A172 (cell line): ENCODE data around the gene INTS2. TPM values are rescaled to one million over a fixed set of nuclear protein-coding genes. Genes with fewer than 3 reads are reported as not detected.
"Not testable (repeated sequence)": the region's sequence is repeated elsewhere in the genome, so short reads cannot be mapped to it uniquely, and the experiment has no call there.

ENCODE experiments used
- DNase-seq: peaks from one replicate; pipeline ENCODE4 v3.0.0-alpha.2; 2015; ENCODE audit warnings: low spot score
- total RNA-seq: library from RNA; depleted of rRNA; stranded (reverse); fragments of >200 nt; shearing (Covaris generic); gene quantifications from 2 replicates; pipeline ENCODE4 v1.2.3, GENCODE V29; 2014

Gene INTS2
- total RNA-seq, 1 experiment from 2014 or later: 16.3 TPM

DNA sequence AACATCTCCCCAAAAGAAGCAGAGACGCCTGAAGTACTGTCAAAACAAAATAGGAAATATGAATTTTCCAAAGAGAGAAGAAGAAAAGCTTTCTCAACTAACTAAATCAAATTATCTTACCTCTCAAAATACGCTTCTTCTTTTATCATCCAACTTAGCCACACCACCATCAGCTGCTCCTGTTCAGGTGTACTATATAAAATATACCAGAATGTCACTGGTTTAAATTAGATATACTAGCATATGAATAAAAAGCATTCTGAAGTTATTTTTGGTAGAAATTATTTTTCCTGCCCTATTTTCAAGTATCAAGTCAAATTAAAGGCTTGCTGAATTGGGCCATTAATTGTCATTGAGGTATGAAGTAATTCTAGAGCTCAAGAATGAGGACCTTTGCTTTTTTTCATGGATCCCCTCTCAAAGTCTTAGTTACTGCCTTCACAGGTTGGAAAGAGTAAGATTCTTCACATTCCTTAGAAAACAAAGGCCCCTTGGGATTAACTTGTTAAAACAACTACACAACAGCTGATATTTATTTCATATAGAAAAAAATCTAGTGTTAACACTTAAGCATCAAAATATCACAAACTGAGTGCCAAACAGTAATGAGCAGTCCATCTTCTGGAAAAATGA is 30.1 kb downstream of the INTS2 start:
- no peak for DNase-seq

DNA sequence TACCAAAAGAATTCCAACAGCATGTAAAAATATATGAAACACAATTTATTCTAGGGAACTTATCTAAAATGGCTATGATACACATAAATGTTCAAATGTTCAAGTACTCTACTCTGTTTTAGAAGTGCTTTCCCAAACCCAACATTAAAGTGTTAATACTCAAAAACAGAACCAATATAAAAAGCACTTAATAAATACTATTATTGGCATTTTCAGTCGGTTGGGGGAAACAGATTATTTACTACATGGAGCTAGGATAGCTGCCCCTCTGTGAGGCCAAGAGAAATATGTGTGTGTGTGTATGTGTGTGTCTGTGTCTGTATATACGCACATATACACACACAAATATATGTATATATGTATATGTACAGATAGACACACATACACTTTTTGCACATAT is 32.4 kb downstream of the INTS2 start:
- no peak for DNase-seq

DNA sequence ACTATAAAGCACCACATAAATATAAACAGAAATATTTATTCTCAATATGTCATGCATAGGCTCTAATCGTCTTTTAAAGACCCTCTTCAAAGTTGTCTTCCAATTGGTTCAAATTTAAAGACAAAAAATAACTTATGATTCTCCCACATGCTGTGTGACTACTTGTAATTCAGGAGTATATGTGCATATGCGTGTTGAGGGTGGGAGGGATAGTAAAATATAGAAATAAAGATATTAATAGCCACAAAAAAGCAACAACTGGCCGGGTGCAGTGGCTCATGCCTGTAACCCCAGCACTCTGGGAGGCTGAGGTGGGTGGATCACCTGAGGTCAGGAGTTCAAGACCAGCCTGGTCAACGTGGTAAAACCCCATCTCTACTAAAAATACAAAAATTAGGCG is 33.5 kb downstream of the INTS2 start:
- not testable (repeated sequence) for DNase-seq

DNA sequence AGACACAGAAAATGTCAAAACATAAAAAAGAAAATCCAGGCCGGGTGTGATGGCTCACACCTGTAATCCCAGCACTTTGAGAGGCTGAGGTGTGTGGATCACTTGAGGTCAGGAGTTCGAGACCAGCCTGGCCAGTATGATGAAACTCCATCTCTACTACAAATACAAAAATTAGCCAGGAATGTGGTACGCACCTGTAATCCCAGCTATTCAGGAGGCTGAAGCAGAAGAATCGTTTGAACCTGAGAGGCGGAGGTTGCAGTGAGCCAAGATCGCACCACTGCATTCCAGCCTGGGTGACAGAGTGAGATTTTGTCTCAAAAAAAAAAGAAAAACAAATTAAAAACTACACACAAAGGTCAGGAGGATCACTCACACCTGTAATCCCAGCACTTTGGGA is 40.0 kb downstream of the INTS2 start:
- not testable (repeated sequence) for DNase-seq

DNA sequence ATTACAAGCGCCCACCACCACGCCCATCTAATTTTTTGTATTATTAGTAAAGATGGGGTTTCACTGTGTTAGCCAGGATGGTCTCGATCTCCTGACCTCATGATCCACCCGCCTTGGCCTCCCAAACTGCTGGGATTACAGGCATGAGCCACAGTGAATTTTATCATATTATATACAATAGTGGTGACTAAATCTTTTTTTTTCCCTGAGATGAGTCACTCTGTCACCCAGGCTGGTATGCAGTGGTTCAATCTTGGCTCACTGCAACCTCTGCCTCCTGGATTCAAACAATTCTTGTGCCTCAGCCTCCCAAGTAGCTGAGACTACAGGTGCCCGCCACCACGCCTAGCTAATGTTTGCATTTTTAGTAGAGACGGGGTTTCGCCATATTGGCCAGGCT is 41.9 kb downstream of the INTS2 start:
- peak; percentile 40 for DNase-seq

DNA sequence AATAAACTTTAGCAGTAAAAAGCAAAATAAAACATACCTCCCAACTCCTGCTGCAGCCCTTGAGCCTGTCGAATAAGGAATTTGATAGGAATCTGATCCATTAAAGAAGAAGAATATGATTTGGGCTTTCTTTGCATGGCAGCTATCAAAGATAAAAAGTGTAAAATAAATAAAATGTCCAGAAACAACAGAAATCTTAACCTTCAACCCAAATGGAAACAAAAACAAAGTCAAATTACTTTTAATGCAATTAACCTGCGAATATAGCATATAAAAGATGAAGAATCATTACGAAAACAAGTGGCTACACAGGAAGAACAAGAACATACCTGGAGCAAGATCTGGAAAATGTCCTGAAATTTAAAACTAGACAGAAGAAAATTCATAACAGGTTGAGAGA is 42.9 kb downstream of the INTS2 start:
- DNase-seq: no peak

DNA sequence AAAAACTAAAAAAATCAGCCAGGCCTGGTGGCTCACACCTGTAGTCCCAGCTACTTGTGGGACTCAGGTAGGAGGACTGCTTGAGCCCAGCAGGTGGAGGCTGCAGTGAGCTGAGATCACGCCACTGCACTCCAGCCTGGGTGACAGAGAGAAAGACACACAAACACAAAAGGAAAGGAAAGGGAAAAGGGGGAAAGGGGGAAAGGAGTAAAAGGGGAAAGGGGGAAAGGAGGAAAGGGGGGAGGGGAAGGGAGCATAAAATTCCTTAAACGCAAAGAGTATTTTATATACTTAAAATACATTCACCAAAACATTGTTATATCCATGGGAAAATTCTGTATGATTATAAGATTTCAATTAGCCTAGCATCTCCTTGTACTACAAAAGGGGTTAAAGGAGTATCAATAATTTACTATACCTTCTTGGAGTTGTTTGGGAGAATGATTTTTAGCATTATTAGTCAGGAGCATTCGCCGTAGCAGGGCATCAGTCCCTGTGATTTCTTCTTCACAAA is 47.1 kb downstream of the INTS2 start:
- DNase-seq: no peak

DNA sequence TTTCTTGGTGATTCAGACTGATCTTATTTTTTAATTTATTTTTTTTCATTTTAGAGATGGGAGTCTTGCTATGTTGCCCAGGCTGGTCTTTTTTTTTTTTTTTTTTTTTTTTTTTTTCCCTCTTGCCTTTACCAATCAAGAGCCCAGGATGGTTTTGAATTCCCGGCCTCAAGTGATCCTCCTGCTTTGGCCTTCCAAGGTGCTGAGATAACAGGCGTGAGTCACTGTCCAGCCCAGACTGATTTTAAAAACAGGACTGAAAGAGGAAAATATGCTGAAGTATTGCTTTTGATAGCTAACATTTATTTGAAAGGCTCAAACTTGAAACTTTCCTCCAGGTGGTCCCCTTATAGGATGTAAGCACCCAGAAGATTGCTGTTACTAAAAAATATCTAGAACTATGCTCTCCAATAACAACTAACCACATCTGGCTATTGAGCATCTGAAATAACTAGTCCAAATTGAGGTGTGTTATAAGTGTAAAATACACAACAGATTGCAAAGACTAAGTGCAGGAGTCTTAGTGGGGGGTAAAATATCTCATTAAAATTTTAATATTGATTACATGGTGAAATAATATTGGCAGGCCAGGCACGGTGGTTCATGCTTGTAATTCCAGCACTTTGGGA is 48.7 kb downstream of the INTS2 start:
- DNase-seq: no peak

DNA sequence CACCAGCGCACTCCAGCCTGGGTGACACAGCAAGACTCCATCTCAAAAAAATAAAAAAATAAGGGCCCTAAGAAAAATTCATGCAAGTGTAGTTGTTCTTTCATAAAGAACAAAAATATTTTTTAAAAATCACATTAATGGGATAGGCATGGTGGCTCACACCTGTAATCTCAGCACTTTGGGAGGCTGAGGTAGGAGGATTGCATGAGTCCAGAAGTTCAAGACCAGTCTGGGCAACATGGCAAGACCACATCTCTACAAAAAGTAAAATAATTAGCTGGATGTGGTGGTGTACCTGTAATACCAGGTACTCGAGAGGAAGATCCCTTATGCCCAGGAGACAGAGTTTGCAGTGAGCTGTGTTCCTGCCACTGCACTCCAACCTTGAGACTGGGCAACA is 49.3 kb downstream of the INTS2 start:
- no peak for DNase-seq

DNA sequence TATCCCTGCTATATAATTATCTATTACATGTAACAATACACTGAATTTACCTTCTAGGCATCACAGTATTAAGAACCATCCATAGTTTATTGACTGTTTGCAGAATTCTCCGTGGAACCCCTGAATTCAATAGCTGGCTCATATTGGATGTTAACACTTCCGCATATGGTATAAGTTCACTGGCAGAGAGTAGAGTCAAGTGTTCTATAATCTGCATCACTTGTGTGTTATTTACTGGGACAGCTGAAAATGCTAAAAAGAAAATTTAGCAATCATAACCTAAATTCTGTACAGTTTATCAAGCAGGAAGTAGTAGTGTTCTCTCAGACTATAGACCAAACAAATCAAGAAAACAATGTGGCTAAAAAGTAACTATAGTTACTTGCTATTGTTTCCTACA is 49.9 kb downstream of the INTS2 start:
- DNase-seq: no peak

DNA sequence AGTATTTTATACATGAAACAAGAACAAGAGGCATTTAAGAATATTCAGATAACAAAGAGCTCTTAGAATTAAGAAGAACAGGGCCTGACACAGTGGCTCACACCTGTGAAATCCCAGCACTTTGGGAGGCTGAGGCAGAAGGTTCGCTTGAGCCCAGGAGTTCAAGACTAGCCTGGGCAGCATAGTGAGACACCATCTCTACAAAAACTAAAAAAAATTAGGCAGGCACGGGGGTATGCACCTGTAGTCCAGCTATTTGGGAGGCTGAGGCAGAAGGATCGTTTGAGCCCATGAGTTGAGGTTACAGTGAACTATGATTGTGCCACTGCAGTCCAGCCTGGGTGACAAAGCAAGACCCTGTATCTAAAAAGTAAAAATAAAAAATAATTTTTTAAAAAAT is 52.0 kb downstream of the INTS2 start:
- no peak for DNase-seq

DNA sequence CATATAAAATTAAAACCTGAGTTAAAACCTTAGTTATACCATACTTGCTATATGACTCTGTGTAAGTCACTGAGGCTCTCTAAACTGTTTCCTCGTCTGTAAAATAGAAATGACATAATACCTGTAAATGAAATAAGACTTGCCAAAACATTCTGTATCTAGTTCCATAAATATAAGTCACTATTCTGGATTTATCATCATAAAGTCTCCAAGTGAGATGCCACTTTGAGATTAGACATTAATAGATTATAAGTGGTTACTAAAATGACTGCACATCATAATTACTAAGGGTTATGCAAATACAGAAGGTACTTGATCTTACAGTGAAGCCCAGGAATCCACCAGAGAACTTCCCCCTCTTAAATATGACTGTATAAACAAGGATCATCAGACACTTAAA is 52.5 kb downstream of the INTS2 start:
- DNase-seq: no peak

DNA sequence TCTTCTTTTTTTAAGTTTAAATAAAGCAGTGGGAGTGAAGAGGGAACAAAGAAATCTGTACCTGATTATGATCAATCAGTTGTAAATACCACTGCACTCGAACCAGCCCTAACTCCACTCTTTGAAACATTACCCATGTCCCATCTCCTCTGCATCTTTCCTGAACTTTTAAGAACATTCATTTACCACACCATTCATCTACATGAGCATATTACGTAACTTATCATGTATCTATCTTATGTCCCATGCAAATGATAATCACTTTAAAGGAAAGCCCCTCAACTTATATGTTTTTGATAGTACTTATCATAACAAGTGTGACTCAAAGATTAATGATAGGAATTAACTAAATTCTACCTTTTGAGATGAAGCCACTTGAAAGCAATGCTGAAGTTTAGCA is 53.7 kb downstream of the INTS2 start:
- DNase-seq: no peak

DNA sequence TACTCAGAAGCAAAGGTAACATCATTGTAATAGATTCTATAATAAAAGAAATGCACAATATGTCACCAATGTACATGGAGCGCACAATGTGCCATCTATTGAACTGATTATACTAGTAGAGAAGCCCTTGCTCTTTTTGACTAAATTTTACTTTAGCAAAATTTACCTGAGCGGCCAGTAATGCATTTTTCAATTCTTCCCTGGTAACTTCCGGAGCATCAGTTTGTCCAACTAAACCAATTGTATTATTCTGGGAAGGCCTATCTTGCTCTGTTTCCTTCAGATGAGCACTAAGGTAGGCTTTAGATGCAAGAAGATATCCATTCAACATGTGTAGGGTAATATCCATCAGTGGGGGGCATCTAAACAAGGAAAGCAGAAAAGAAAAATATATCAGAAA is 55.7 kb downstream of the INTS2 start:
- no peak for DNase-seq

DNA sequence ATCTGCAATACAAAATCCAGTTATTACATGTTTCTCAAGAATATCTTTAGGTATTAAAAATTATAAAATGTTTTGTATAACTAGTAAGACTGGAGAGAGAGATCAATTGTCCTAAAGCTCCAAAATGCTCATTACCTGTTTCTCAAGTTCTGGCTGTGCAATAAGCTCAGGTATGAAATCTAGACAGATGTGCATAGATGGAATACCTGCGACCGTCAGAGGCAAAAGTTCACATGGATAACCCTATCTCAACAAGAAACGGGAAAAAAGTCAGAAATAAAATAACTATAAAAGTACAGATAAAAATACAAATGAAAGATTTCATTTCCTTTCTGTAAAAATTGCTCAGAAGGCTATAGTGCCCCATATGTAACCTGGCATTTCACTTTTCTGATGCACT is 58.6 kb downstream of the INTS2 start:
- no peak for DNase-seq

DNA sequence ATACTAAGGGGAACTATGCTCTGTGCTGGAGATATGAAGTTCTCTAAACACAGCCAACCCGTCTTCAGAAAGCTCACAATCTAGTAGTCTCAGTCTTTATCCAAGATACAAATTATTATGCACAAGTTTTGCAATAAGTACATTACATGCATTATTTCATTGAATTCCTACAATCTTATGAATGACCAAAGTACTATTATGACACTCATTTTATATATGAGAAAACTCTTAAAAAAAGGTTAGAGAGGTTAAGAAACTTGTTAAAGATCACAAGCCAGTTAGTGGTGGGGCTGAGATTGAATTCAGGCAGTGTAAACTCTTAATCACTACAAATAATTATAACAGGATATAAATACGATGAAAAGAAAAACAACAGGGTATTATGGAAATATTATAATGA is 59.7 kb downstream of the INTS2 start:
- no peak for DNase-seq

DNA sequence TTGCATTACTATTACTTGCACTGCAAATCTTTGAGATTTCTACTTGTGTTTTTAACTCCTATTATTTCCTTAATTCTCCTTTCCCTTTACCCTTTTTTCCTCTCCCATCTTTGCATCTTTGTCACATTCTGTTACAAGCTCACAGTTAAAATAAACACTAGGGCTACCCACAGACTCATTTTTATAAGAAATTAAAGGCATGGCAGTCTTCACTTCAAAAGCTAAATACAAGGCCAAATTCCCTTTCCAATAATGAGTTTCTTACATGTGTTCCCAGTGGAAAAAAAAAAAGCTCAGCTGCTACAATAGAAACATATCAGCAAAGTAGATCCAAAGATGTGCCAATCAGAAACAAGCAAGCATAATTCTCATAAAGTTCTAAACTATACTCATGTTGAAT is 60.7 kb downstream of the INTS2 start:
- no peak for DNase-seq

DNA sequence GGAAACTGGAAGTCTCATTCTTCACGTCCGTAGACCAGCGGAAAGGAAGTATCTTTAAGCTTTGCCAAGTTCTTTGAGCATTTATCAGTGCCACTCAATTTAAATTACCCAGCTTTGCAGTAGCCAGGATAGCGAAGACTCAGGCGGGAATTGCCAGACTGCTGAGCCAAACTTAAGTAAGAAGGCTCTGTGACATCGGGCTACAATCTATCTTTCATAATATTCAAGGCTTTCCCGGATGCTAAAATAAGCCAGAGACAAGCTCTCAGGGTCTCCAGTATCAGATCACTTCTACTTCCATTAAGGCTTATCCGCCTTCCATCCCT is 64.0 kb downstream of the INTS2 start:
- no peak for DNase-seq

DNA sequence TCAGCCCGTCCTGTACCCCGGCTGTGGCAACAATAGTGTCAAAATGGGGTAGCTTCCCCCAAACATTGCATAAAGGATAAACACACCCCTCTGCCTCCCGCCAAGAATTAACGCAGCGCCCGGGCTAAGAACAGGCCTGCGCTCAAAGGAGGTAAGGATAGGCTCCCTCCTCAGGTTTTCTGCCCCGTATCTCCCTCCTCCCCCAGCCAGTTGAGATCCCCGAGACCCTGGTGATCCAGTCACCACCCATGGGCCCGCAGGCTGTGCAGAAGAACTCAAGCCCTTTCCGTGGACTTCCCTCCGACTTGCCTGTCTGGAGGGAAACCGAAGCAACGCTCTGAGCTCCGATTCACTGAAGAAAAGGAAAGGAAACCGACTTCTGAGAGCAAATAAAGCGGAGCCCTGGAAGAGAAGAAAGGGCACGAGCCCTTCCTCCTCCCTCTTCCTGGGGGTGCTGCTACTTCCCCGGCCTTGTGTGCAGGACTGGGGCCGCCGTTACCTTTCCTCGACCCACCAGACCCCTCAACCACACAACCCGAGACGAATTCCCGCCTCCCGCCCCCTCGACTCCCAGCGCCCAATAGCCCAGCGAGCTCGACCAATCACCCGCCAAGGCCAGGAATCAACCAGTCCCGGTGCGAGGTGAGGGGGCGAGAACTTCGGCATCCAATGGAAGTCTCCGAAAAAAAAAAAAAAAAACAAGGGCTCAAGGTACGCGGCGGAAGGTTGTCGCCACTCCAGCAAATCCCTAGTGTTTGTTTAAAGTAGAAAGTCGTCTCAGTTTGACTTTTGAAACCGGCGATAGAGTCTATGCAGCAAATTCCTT is 64.6 kb downstream of the INTS2 start, which contains the start of gene BRIP1:
Gene BRIP1, minus strand, starts transcription at position 554 of the 826 bp plus-strand sequence. CDS start 1,989 bp downstream, outside the sequence.
- peak; percentile 97 for DNase-seq

DNA sequence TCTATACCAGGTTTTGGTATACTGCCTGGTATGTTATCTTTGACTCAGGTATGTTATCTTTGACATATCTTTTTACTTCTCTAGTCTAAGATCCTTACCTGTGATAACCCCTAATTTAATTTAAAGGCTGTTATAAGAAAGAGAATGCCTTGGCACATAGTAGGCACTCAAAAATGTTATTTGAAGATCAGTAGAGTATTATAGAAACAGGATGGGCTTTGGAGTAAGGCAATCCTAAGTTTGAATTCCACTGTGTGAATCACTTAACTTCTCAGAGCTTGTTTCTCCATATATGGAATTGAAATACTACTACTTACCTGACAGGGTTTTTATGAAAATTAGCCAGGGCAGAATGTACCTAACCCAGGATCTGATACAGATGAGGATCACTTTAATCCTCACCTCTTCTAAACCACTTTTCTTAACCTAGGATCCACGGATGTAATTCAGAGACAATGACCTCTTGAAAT is 65.6 kb downstream of the INTS2 start:
- DNase-seq: peak; percentile 44

DNA sequence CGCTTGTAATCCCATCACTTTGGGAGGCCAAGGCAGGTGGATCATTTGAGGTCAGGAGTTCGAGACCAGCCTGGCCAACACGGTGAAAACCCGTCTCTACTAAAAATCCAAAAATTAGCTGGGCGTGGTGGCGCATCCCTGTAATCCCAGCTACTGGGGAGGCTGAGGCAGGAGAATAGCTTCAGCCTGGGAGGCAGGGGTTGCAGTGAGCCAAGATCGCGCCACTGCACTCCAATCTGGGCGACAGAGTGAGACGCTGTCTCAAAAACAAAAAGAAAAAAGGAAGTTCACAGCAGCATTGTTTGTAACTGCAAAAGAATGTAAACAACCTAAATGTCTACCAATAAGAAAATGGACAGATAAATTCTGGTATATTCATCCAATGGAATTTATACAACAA is 67.4 kb downstream of the INTS2 start:
- DNase-seq: not testable (repeated sequence)

DNA sequence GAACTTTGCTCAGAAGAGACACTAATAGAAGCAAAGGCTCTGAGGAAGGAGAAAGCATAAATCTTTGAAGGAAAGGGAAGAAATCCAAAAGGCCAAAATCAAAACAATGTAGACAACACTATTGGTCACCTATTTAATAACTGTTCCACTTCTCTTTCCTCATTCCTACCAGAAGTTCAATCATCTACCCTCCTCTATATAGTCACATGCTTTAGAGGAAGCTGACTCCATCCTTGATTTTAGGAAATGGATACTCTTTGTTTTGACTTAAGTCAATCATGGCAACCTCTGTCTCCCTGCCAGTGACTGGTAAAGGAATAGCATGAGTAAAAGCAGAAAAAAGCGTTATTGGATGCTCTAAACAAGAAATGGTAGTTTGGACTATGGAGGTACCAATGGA is 71.7 kb downstream of the INTS2 start:
- no peak for DNase-seq

DNA sequence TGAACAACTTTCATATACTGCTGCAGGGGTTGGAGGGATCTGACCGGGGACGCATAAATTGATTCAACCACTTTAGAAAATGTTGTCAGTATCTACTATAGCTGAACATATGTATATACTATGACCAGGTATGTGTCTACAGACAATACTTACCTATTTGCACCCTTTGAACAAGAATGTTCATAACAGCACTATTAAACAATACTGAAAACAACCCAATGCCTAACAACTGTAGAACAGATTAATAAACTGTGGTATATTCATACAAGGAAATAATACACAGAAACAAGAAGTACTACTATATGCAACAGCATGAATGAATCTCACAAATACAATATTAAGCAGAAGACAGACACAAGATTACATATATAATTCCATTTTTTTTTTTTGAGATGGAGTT is 74.9 kb downstream of the INTS2 start:
- DNase-seq: no peak
